Glutamatergic neuron (in vitro differentiated cells): ENCODE measurements around the gene ARHGEF28. TPM values are rescaled to one million over a fixed set of nuclear protein-coding genes. Genes with fewer than 3 reads are reported as not detected.

ENCODE experiments used
- DNase-seq: peaks from one replicate; pipeline ENCODE4 v3.0.0; 2022
- H3K27ac Mint-ChIP-seq: one replicate; pipeline ENCODE4 v1.8.0; 2020; ENCODE audit warnings: mild to moderate bottlenecking, mixed read lengths, inconsistent platforms; ENCODE audit not compliant: unreplicated experiment
- H3K27me3 Mint-ChIP-seq: one replicate; pipeline ENCODE4 v1.8.0; 2020; ENCODE audit warnings: mild to moderate bottlenecking, moderate library complexity, mixed read lengths, inconsistent platforms; ENCODE audit not compliant: unreplicated experiment
- H3K36me3 Mint-ChIP-seq: one replicate; pipeline ENCODE4 v1.8.0; 2020; ENCODE audit warnings: mild to moderate bottlenecking, mixed read lengths, inconsistent platforms; ENCODE audit not compliant: unreplicated experiment
- H3K4me1 Mint-ChIP-seq: one replicate; pipeline ENCODE4 v1.8.0; 2020; ENCODE audit warnings: mild to moderate bottlenecking, low read depth, mixed read lengths, inconsistent platforms; ENCODE audit not compliant: unreplicated experiment
- H3K4me3 Mint-ChIP-seq: one replicate; pipeline ENCODE4 v1.8.0; 2020; ENCODE audit warnings: mild to moderate bottlenecking, mixed read lengths, inconsistent platforms; ENCODE audit not compliant: unreplicated experiment
- H3K9me3 Mint-ChIP-seq: one replicate; pipeline ENCODE4 v1.8.0; 2020; ENCODE audit warnings: mild to moderate bottlenecking, moderate library complexity, mixed read lengths, inconsistent platforms; ENCODE audit not compliant: unreplicated experiment
- total RNA-seq: library from RNA; stranded (reverse); fragmentation: NEBNext Ultra II Directional; extraction: Animal tissue kit (Norgen Biotek cat#: 25700); gene quantifications from one replicate; pipeline ENCODE4 v1.2.1, GENCODE V29; 2021; ENCODE audit not compliant: unreplicated experiment
- TF ChIP-seq, protein P1 (sequence below): fragments of 200-600 bp; sonication (generic); IDR thresholded peaks from one replicate; pipeline ENCODE4 v1.5.0; 2021; ENCODE audit not compliant: partially characterized antibody, unreplicated experiment

ARHGEF28 gene
- total RNA-seq, 1 donor from 2014 or later = 0.47 TPM

DNA sequence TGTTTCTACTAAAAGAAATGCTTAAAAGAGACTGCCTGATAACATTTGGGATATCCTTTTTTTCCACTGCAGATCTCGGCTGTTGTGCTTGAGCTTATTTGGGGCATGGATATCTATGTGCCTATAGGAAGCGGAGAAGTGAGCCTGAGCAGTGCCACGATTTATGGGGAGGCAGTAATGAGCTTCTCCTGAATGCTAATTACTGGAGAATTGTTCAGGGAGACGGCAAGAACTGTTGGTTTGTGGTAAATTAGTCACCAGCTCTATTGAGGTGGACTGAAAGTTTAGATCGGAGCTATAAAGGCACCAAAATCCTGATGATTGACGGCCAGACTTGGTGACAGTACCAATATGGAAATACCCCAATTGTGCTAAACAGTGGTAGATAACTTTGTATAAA, 186.5 kb downstream of the ARHGEF28 start:
- Mint-ChIP-seq H3K4me1 (no peaks in the 10 kb centered on the region), H3K36me3 (no peaks in the 10 kb centered on the region), H3K27me3 (peaks cover 2% of the 10 kb centered on the region), H3K4me3 (no peak overlapping the region), H3K9me3 (no peaks in the 10 kb centered on the region), H3K27ac (no peak overlapping the region)
- DNase-seq = no peak
- TF ChIP-seq, protein P1, sequence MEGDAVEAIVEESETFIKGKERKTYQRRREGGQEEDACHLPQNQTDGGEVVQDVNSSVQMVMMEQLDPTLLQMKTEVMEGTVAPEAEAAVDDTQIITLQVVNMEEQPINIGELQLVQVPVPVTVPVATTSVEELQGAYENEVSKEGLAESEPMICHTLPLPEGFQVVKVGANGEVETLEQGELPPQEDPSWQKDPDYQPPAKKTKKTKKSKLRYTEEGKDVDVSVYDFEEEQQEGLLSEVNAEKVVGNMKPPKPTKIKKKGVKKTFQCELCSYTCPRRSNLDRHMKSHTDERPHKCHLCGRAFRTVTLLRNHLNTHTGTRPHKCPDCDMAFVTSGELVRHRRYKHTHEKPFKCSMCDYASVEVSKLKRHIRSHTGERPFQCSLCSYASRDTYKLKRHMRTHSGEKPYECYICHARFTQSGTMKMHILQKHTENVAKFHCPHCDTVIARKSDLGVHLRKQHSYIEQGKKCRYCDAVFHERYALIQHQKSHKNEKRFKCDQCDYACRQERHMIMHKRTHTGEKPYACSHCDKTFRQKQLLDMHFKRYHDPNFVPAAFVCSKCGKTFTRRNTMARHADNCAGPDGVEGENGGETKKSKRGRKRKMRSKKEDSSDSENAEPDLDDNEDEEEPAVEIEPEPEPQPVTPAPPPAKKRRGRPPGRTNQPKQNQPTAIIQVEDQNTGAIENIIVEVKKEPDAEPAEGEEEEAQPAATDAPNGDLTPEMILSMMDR = no peak

DNA sequence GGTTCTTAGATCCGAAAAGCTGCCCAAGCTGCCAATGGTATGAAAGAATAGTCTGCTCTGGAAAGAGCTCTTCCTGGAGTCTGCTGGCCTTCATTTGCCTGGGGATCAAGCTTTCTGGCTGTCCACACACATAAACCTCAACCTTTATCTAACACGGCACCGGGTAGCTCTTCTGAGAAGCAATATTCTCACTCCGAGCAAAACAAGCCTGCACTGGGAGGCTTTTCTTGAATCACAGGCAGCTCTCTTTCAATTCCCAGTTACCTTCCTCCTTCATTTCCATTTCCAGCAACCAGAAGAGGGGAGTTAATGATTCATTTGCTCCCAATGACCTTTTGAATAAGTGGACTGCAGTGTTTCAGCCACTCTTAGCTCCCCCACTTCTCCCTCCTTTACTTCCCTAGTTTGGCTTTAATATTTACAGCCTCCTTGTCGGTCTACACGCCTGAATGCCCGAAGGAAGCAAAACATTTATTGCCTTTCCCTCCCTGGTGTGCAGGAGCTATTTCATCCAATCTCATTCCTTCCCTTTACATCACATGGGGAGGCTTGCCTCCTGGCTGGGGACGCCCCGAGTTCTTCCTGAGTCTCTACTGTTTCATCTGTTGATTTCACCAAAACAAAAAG, 187.1 kb downstream of the ARHGEF28 start:
- peaks cover 2% of the 10 kb centered on the region for H3K27me3 Mint-ChIP-seq
- no peak overlapping the region for H3K27ac Mint-ChIP-seq
- TF ChIP-seq, protein P1 = no peak
- H3K9me3 Mint-ChIP-seq = no peaks in the 10 kb centered on the region
- no peak for DNase-seq
- H3K4me3 Mint-ChIP-seq = no peak overlapping the region
- peaks cover 2% of the 10 kb centered on the region for H3K4me1 Mint-ChIP-seq
- no peaks in the 10 kb centered on the region for H3K36me3 Mint-ChIP-seq

DNA sequence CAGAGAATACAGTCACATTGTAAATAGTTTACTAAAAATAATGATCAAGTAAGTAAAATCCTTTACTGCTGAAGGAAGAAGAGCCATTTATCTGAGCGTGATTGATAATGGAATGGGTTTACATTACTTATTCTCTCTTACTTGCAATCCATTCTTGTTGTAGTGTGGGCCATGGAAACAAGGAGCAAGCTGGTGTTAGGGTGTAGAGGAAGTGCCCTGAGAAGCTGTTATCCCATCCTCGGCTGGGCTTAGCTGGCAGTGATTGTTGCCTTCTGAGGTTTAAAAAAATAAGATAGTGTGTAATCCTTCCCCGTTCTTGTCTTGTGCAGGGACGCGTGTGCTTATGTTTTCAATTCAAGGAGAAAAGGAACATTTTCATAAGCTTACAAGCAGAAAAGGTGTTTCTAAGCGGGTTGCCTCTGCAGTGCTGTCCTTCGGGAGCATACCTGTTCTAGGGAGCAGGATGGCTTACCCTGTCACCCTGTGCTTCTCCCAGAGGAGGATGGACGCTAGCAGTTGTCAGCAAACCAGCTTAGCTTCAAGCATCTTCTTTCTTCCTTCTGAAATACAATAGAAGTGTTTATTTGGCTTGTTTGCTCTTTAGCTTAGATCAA, 188.3 kb downstream of the ARHGEF28 start:
- TF ChIP-seq, protein P1 = no peak
- no peak overlapping the region for H3K27ac Mint-ChIP-seq
- no peaks in the 10 kb centered on the region for H3K36me3 Mint-ChIP-seq
- DNase-seq = no peak
- H3K9me3 Mint-ChIP-seq = no peaks in the 10 kb centered on the region
- H3K4me1 Mint-ChIP-seq = peaks cover 2% of the 10 kb centered on the region
- H3K4me3 Mint-ChIP-seq = no peak overlapping the region
- H3K27me3 Mint-ChIP-seq = peaks cover 2% of the 10 kb centered on the region

DNA sequence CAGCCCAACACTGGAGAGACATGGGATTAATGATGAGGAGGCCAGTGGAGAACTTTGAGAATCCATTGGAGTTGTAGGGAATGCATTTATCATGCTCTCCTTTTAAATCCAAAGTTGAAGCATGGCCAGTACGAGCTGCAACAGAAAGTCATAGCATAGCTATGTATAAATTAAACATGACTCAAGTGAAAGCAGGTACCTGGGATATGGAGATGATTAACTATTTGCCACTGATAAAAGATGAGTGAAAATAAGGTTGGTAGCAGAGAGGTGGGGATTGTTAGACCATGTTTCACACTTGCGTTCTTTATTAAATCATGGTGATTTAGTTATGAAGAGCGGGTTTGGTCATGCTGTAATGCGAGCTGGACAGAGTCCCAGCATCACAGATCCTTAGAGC, 189.6 kb downstream of the ARHGEF28 start:
- H3K27ac Mint-ChIP-seq = no peak overlapping the region
- no peaks in the 10 kb centered on the region for H3K36me3 Mint-ChIP-seq
- TF ChIP-seq, protein P1 = no peak
- no peaks in the 10 kb centered on the region for H3K9me3 Mint-ChIP-seq
- no peak for DNase-seq
- peaks cover 2% of the 10 kb centered on the region for H3K4me1 Mint-ChIP-seq
- H3K4me3 Mint-ChIP-seq = no peak overlapping the region
- H3K27me3 Mint-ChIP-seq = peaks cover 2% of the 10 kb centered on the region

DNA sequence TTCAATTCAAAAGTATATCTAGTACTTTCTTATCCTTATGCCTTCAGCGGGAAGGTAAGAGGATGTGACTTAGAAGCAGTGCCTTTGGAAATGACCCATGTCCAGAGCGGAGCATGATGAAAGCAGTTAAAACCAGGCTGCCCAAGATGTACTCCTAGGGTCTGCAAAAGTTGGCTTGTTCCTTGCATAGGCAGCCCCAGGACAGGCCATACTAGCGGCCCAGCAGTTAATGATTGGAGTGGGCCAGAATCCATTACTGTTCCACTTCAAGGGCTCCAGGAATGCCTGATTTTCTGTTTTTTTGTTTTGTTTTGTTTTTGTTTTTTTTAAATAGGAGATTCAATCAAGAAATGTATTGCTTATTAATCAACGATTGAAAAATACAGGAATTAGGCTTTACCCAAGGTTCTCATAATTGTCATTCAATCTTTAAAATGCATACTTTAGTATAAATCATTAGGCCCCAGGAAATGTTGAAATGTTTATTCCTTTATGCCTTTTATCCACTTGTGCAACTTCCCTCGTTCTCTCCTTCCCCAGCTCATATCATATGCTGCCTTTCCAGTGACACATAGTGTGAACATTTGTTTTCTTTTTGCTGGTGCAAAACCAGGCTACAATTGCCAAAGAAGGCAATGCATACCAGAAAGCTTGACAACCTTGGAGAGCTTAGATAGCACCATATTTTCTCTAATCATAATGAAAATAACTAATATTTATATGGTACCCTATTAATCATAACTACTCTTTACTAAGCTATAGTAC, 190.8 kb downstream of the ARHGEF28 start:
- no peak for DNase-seq
- Mint-ChIP-seq H3K9me3 (no peaks in the 10 kb centered on the region), H3K36me3 (no peaks in the 10 kb centered on the region), H3K4me1 (peaks cover 2% of the 10 kb centered on the region), H3K4me3 (no peak overlapping the region), H3K27ac (no peak overlapping the region), H3K27me3 (peaks cover 2% of the 10 kb centered on the region)
- TF ChIP-seq, protein P1 = no peak
